T-cell (primary cell): ENCODE measurements around the gene TLR6. TPM values are rescaled to one million over a fixed set of nuclear protein-coding genes. Genes with fewer than 3 reads are reported as not detected.

ENCODE experiments used
- ATAC-seq, 4 experiments: fragments of 200-7000 bp in 3 of 4; fragments of 150-1000 bp in 1 of 4; cut with Tn5 transposase; replicated peaks in 1 of 4; 1 replicate in 3 of 4; 2 replicates in 1 of 4; pipeline ENCODE4 v1.10.0; 2021; ENCODE audit warnings: moderate library complexity in 3 of 4, mild to moderate bottlenecking in 2 of 4, moderate number of reproducible peaks in 1 of 4
- CTCF ChIA-PET, 2 donors: fragments of 300-600 bp; sonication (Branson Sonifier 250); formaldehyde crosslinking; loops; one replicate each; lab custom pipeline; 2022; ENCODE audit warnings: antibody characterized with exemption in 2 of 2; lab: Charles Lee
- POLR2A ChIA-PET, 2 donors: fragments of 300-600 bp; sonication (Branson Sonifier 250); formaldehyde crosslinking; loops; one replicate each; lab custom pipeline; 2022; ENCODE audit warnings: antibody characterized with exemption in 2 of 2; lab: Charles Lee
- DNase-seq, 35 experiments: peaks; one replicate each; pipeline versions ENCODE4 v3.0.0 to v3.0.0-alpha.2; 2013 to 2023
- H3K27ac ChIP-seq: one replicate; pipeline ENCODE4 v1.5.1; 2013; ENCODE audit warnings: low read length
- H3K27me3 ChIP-seq, 2 experiments: replicated peaks in 1 of 2; 1 replicate in 1 of 2; 2 replicates in 1 of 2; pipeline versions ENCODE4 v1.6.1 to v1.7.0; 2013; ENCODE audit warnings: low read length in 1 of 2, mixed read lengths in 1 of 2; ENCODE audit not compliant: control insufficient read depth in 2 of 2, insufficient read depth in 2 of 2; ENCODE audit errors: extremely low read depth in 1 of 2
- H3K36me3 ChIP-seq, 2 donors: 1 replicate in 1 of 2; 2 replicates in 1 of 2; pipeline versions ENCODE4 v1.6.1 to v1.7.0; 2013; ENCODE audit warnings: low read length in 1 of 2; ENCODE audit not compliant: control insufficient read depth in 2 of 2, insufficient read depth in 1 of 2; ENCODE audit errors: extremely low read depth in 1 of 2
- H3K4me1 ChIP-seq, 2 experiments: 1 replicate in 1 of 2; 2 replicates in 1 of 2; pipeline versions ENCODE4 v1.6.1 to v1.7.0; 2013; ENCODE audit warnings: low read length in 2 of 2, mixed read lengths in 1 of 2; ENCODE audit not compliant: insufficient read depth in 2 of 2, control insufficient read depth in 1 of 2; ENCODE audit errors: extremely low read depth in 1 of 2
- H3K4me3 ChIP-seq, 2 donors: 1 replicate in 1 of 2; 2 replicates in 1 of 2; pipeline versions ENCODE4 v1.5.1 to v1.7.0; 2013; ENCODE audit warnings: mild to moderate bottlenecking in 2 of 2, low read length in 1 of 2, moderate library complexity in 1 of 2; ENCODE audit not compliant: control insufficient read depth in 1 of 2; ENCODE audit errors: extremely low read depth in 1 of 2
- H3K9me3 ChIP-seq: 2 replicates; pipeline ENCODE4 v1.7.0; 2013
- H3K27ac Mint-ChIP-seq, 2 donors: one replicate each; pipeline ENCODE4 v1.8.0; 2020 to 2021; ENCODE audit warnings: mild to moderate bottlenecking in 2 of 2, mixed read lengths in 2 of 2
- H3K27me3 Mint-ChIP-seq, 2 donors: one replicate each; pipeline ENCODE4 v1.8.0; 2021 to 2022; ENCODE audit warnings: mixed read lengths in 2 of 2
- H3K36me3 Mint-ChIP-seq: one replicate; pipeline ENCODE4 v1.8.0; 2021; ENCODE audit warnings: mixed read lengths
- H3K4me1 Mint-ChIP-seq, 3 donors: one replicate each; pipeline ENCODE4 v1.8.0; 2020 to 2022; ENCODE audit warnings: mixed read lengths in 3 of 3, mild to moderate bottlenecking in 1 of 3
- H3K4me3 Mint-ChIP-seq, 3 donors: one replicate each; pipeline ENCODE4 v1.8.0; 2020 to 2022; ENCODE audit warnings: mild to moderate bottlenecking in 3 of 3, mixed read lengths in 3 of 3, moderate library complexity in 3 of 3
- H3K9me3 Mint-ChIP-seq, 3 donors: one replicate each; pipeline ENCODE4 v1.8.0; 2020 to 2022; ENCODE audit warnings: mixed read lengths in 3 of 3
- WGBS: methylation state at CpG from one replicate; pipeline ENCODE4 v1.1.5; 2013; ENCODE audit warnings: missing lambda C conversion rate; ENCODE audit not compliant: insufficient coverage; 5-methylcytosine and 5-hydroxymethylcytosine counted together
- total RNA-seq, 35 experiments: library from RNA in 6 of 35; stranded (reverse) in 6 of 35; fragments of 120-200 nt in 1 of 35; gene quantifications; one replicate each; pipeline versions ENCODE4 v1.2.1 to v1.2.4 and lab custom pipeline; 2013 to 2026

Gene TLR6
- total RNA-seq (1 to 10 TPM; 2.3 to 7.7 (median 3.2) TPM), total RNA-seq (lab: John Stamatoyannopoulos, UW) (1.2 to 27.1 (median 4.4) reads per million in 29 experiments)
- total RNA-seq (2013): 5.5 TPM

GRCh38 chr4:38856524-38857337 lies at the start of gene TLR6:
Gene TLR6 (minus strand): TSS chr4:38856817. CDS start chr4:38829473, 27,344 bp downstream.
- ChIA-PET CTCF (interaction anchor here (0.6 to 2.7 kb wide), 10 partner anchors 19 to 677 kb away, joined by 3 to 23 read pairs (median 4); partner anchors contain the start of genes TLR1 (in 1 of the 2) and TLR10 (in 1 of the 2)), POLR2A (interaction anchor here in 1 of 2 donors (0.6 kb wide), 1 partner anchor 11 kb away, joined by 3 read pairs; the partner anchor contains the start of gene FAM114A1)
- H3K9me3 ChIP-seq: no peaks in the 10 kb centered on the region
- Mint-ChIP-seq H3K36me3 (no peaks in the 10 kb centered on the region), H3K9me3 (no peaks in the 10 kb centered on the region), H3K4me3 (peak within 1 kb of the TSS; percentile 69 to 82 (median 81)), H3K27me3 (no peaks in the 10 kb centered on the region), H3K27ac (peak within 1 kb of the TSS; percentile 89 to 96), H3K4me1 (peaks cover 34 to 49% (median 48%) of the 10 kb centered on the region in 3 donors)
- WGBS: 0% methylated on average over 4 of the region's 8 CpGs
- no peaks in the 10 kb centered on the region for H3K36me3 ChIP-seq
- H3K27ac ChIP-seq: peak within 1 kb of the TSS; percentile 30
- peak within 1 kb of the TSS in 1 of 2 donors; percentile 18 for H3K4me3 ChIP-seq
- DNase-seq (peak; percentile 9 to 88 (median 58)), ATAC-seq (peak; percentile 79 to 88 (median 80))
- H3K4me1 ChIP-seq: peaks cover 12 to 20% of the 10 kb centered on the region in 2 experiments
- no peaks in the 10 kb centered on the region for H3K27me3 ChIP-seq

GRCh38 chr4:38905652-38906385 lies 49.2 kb upstream of the TLR6 start:
- no peak overlapping the region for H3K27ac ChIP-seq
- Mint-ChIP-seq H3K27me3 (peaks cover 2 to 4% of the 10 kb centered on the region in 2 donors), H3K27ac (peak overlapping the region in 1 of 2 donors; percentile 22), H3K9me3 (no peaks in the 10 kb centered on the region), H3K36me3 (no peaks in the 10 kb centered on the region), H3K4me3 (no peak overlapping the region), H3K4me1 (no peaks in the 10 kb centered on the region)
- no peak overlapping the region for H3K4me3 ChIP-seq
- H3K27me3 ChIP-seq: no peaks in the 10 kb centered on the region
- H3K36me3 ChIP-seq: no peaks in the 10 kb centered on the region
- no peak for ATAC-seq
- CTCF ChIA-PET: interaction anchor here (0.6 to 1.1 kb wide), 3 partner anchors 141 to 234 kb away, joined by 3 read pairs; no protein-coding TSS in a partner anchor
- WGBS: 57% methylated on average over 7 of the region's 10 CpGs
- no peak for DNase-seq
- no peaks in the 10 kb centered on the region for H3K4me1 ChIP-seq
- POLR2A ChIA-PET: interaction anchor here (0.5 to 0.7 kb wide), 4 partner anchors 15 to 820 kb away, joined by 4 to 7 read pairs (median 4); no protein-coding TSS in a partner anchor
- no peaks in the 10 kb centered on the region for H3K9me3 ChIP-seq

- H3K9me3 ChIP-seq: no peaks in the 10 kb centered on the region
- no peak overlapping the region for H3K4me3 ChIP-seq
- WGBS: 100% methylated on average over 3 of the region's 3 CpGs
- no peaks in the 10 kb centered on the region for H3K4me1 ChIP-seq
- Mint-ChIP-seq H3K36me3 (no peaks in the 10 kb centered on the region), H3K27me3 (peaks cover 0 to 2% of the 10 kb centered on the region in 2 donors), H3K4me3 (no peak overlapping the region), H3K4me1 (no peaks in the 10 kb centered on the region), H3K9me3 (no peaks in the 10 kb centered on the region), H3K27ac (no peak overlapping the region)
- no peaks in the 10 kb centered on the region for H3K27me3 ChIP-seq
- ATAC-seq (no peak), DNase-seq (no peak)
- CTCF ChIA-PET: interaction anchor here (0.6 to 1.7 kb wide), 6 partner anchors 11 to 231 kb away, joined by 3 to 11 read pairs (median 4); no protein-coding TSS in a partner anchor
- H3K27ac ChIP-seq: no peak overlapping the region
- POLR2A ChIA-PET: interaction anchor here in 1 of 2 donors (0.7 to 0.9 kb wide), 2 partner anchors 11 to 230 kb away, joined by 3 read pairs; no protein-coding TSS in a partner anchor
- no peaks in the 10 kb centered on the region for H3K36me3 ChIP-seq
Measured at GRCh38 chr4:38904682-38905081, 48.1 kb upstream of the TLR6 start.

- H3K27ac Mint-ChIP-seq: no peak overlapping the region
Measured at GRCh38 chr4:38904090-38904666, 47.6 kb upstream of the TLR6 start.

GRCh38 chr4:38902695-38903094 lies 46.1 kb upstream of the TLR6 start:
- Mint-ChIP-seq H3K4me1 (no peaks in the 10 kb centered on the region), H3K36me3 (no peaks in the 10 kb centered on the region), H3K9me3 (no peaks in the 10 kb centered on the region), H3K4me3 (no peak overlapping the region), H3K27ac (no peak overlapping the region), H3K27me3 (peaks cover 0 to 2% of the 10 kb centered on the region in 2 donors)
- ChIA-PET CTCF (interaction anchor here (0.5 to 4.2 kb wide), 42 partner anchors 9 to 567 kb away, joined by 3 to 117 read pairs (median 5); partner anchors contain the start of gene WDR19 (in 1 of the 2)), POLR2A (interaction anchor here in 1 of 2 donors (0.5 to 0.8 kb wide), 3 partner anchors 82 to 1409 kb away, joined by 3 to 10 read pairs (median 3); partner anchors contain the start of gene TMEM156)
- Histone ChIP-seq H3K9me3 (no peaks in the 10 kb centered on the region), H3K4me3 (no peak overlapping the region), H3K27ac (no peak overlapping the region), H3K36me3 (no peaks in the 10 kb centered on the region), H3K4me1 (no peaks in the 10 kb centered on the region), H3K27me3 (no peaks in the 10 kb centered on the region)
- peak; percentile 60 to 85 (median 71) for ATAC-seq
- DNase-seq: peak in 1 of 35 experiments; percentile 70

More at GRCh38 chr4:38904090-38904666, 47.6 kb upstream of the TLR6 start:
- POLR2A ChIA-PET: interaction anchor here in 1 of 2 donors (0.9 kb wide), 1 partner anchor 230 kb away, joined by 3 read pairs; no protein-coding TSS in a partner anchor
- no peaks in the 10 kb centered on the region for H3K9me3 ChIP-seq
- H3K4me3 ChIP-seq: no peak overlapping the region
- H3K27me3 Mint-ChIP-seq: peaks cover 0 to 2% of the 10 kb centered on the region in 2 donors
- no peaks in the 10 kb centered on the region for H3K4me1 Mint-ChIP-seq
- CTCF ChIA-PET: interaction anchor here (1.0 to 1.7 kb wide), 5 partner anchors 12 to 231 kb away, joined by 4 to 11 read pairs (median 5); no protein-coding TSS in a partner anchor
- H3K36me3 Mint-ChIP-seq: no peaks in the 10 kb centered on the region
- ATAC-seq: no peak
- H3K9me3 Mint-ChIP-seq: no peaks in the 10 kb centered on the region
- WGBS: no CpG with 5 or more reads among the region's 10 CpGs
- H3K36me3 ChIP-seq: no peaks in the 10 kb centered on the region
- no peak for DNase-seq
- no peak overlapping the region for H3K27ac ChIP-seq
- no peak overlapping the region for H3K4me3 Mint-ChIP-seq
- no peaks in the 10 kb centered on the region for H3K27me3 ChIP-seq
- no peaks in the 10 kb centered on the region for H3K4me1 ChIP-seq
